Measurements from ENCODE around the gene ZHX3. TPM values are rescaled to one million over a fixed set of nuclear protein-coding genes. Genes with fewer than 3 reads are reported as not detected.

ZHX3 gene
- total and polyA plus RNA-seq, 9 of the 15 experiments (the other 6 are each of a cell fraction or from before 2014, with no cell fraction given): 0.80 to 14.6 (median 4.9) TPM

DNA sequence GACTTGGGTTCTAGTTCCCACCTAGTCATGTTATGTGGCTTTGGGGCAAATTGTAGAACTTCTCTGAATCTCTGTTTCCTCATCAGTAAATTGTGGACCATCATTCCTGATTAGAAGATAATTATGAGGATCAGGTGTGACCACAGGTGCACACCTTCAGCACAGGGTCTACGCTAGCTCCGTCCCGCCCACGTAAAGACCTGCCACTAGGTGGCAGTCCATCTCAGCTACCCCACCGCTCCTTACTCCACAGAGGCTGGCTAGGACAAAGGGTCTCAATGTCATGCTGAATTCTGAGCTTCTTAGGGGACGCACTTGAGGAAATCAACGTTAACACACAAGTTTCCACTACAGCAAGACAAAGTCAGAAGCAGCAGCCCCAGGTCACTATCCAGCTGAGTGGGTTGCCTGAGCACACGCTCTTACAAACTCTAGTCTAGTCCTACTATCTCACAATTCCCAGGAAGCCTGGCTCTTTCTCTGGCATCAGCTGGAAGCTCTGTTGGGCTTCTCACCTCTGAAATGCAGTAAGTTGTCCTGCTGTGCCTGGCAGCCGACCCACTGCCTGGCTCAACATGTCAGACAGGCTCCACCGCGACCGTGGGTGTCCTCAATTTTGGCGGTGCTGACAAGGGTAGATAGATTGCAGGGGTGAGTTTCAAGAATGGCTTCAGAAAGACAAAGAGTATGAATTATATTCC, 182.2 kb downstream of the ZHX3 start (continued):
- no peak for TF ChIP-seq ZNF609 (CRISPR knock-in tag; IDR thresholded peaks at IDR 0.05; ENCODE audit: borderline replicate concordance)

DNA sequence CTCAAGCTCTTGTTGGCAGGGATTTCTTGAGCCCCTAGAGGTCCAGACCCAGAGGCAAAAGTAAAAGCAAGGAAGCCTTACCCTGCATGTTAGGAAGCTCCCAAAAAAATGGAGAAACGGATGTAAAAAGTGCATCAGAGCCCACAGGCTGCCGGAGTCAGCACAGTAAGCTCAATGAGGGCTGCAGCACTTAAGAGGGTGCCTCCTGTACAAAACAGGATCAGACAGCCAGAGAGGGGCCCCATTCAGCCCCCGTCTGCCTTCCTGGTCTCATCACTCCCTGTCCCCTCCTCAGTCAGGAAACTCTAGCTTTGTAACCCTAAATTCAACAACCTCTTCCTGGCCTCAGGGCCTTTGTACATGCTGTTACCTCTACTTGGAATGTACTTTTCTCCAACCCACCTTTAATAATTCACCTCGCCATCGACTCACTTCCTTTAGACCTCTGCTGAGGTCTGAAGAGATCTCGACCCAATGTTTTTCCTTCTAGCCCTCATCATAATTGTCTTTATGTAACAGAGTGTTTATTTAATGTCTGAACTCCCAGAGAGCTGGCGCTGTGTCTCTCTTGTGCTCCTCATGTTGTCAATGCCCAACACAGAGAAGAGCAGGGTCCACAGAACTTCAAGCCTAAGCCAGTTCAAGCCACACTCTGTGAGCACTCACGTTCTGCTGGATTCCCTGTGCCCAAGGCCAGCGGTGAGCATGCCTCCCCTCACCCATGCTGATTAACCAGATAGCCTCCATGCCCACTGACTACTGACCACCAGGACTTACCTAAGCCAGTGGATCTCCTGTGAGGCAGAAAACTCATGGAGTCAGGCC, 183.0 kb downstream of the ZHX3 start:
- Histone ChIP-seq H3K4me1 (replicated peaks in 1 of 2; ENCODE audit: control insufficient read depth in 2 of 2, insufficient read depth in 2 of 2, low read length in 2 of 2) (peaks cover 25 to 36% of the 10 kb centered on the region in 2 experiments; a peak in 4 of 5 replicates), H3K9ac (ENCODE audit: insufficient read depth in 1 of 2, low read depth in 2 of 2, low read length in 2 of 2) (peak overlapping the region in 1 of 2 experiments; percentile 77; a peak in 2 of 4 replicates), H3K36me3 (ENCODE audit: control insufficient read depth, insufficient read depth, low read length) (peaks cover 7% of the 10 kb centered on the region; the same call in 1 of the 3 replicates), H3K79me2 (ENCODE audit: control insufficient read depth, insufficient read depth, low read length) (peaks cover 21% of the 10 kb centered on the region), H2AFZ (ENCODE audit: low read depth, low read length) (peak overlapping the region; percentile 34), H3K27me3 (ENCODE audit: control insufficient read depth in 2 of 2, insufficient read depth in 2 of 2, low read length in 2 of 2) (no peaks in the 10 kb centered on the region), H3K4me2 (ENCODE audit: insufficient read depth, low read length) (peak overlapping the region; percentile 16; the same call in 1 of the 2 replicates), H3K9me1 (ENCODE audit: control insufficient read depth, insufficient read depth, low read length) (no peaks in the 10 kb centered on the region), H3K27ac (ENCODE audit: extremely low read depth, low read depth, low read length) (no peak overlapping the region), H3K9me3 (replicated peaks; ENCODE audit: control insufficient read depth, insufficient read depth, low read depth, low read length) (no peaks in the 10 kb centered on the region), H4K20me1 (replicated peaks; ENCODE audit: control insufficient read depth, insufficient read depth, low read length) (no peaks in the 10 kb centered on the region; the same call in 1 of the 2 replicates), H3K4me3 (no peak overlapping the region)
- WGBS (ENCODE audit: insufficient coverage, low coverage, missing lambda C conversion rate): 55% methylated on average over 9 of the region's 9 CpGs
- DNase-seq (ENCODE audit: extremely low read depth in 1 of 4, low spot score in 3 of 4) (no peak), ATAC-seq (no peak), FAIRE-seq (no peak)
- no TSS peak for BruUV-seq (replicated peaks)
- in situ Hi-C loops (cut with MboI): no loop called here
- POLR2A ChIA-PET: interaction anchor here (0.6 to 1.7 kb wide), 6 partner anchors 9 to 915 kb away, joined by 3 to 7 read pairs (median 3); no protein-coding TSS in a partner anchor
- CTCF ChIA-PET (ENCODE audit: low intra/inter-chr PET ratio): interaction anchor here (0.6 kb wide), 1 partner anchor 98 kb away, joined by 3 read pairs; no protein-coding TSS in a partner anchor
- intact Hi-C loops (cut with micrococcal nuclease): loop anchor here (2.0 kb wide), 1 partner anchor 98 kb away; no protein-coding TSS in a partner anchor
- TF ChIP-seq POLR2A (conservative IDR thresholded peaks at IDR 0.05) (no peak), TCF7 (IDR thresholded peaks at IDR 0.05; ENCODE audit: borderline replicate concordance) (no peak), ZBTB1 (CRISPR knock-in tag; IDR thresholded peaks at IDR 0.05; ENCODE audit: borderline replicate concordance, low read depth) (no peak), RBM25 (IDR thresholded peaks at IDR 0.05; ENCODE audit: low read depth, low read length, severe bottlenecking) (peak; percentile 65), STAT5A (IDR thresholded peaks at IDR 0.05; ENCODE audit: borderline replicate concordance, low read length) (no peak), KDM1A (IDR thresholded peaks at IDR 0.05) (peak in 1 of 2 experiments; percentile 26; a peak in 1 of 4 replicates)
- TF ChIP-seq, protein P1, sequence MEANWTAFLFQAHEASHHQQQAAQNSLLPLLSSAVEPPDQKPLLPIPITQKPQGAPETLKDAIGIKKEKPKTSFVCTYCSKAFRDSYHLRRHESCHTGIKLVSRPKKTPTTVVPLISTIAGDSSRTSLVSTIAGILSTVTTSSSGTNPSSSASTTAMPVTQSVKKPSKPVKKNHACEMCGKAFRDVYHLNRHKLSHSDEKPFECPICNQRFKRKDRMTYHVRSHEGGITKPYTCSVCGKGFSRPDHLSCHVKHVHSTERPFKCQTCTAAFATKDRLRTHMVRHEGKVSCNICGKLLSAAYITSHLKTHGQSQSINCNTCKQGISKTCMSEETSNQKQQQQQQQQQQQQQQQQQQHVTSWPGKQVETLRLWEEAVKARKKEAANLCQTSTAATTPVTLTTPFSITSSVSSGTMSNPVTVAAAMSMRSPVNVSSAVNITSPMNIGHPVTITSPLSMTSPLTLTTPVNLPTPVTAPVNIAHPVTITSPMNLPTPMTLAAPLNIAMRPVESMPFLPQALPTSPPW (CRISPR knock-in tag; IDR thresholded peaks at IDR 0.05): no peak
